Measurements from ENCODE around the gene TUBGCP3.

The TUBGCP3 gene

GRCh38 chr13:112622375-112622774 is 34.4 kb upstream of the TUBGCP3 start:
- Mint-ChIP-seq H3K27ac (no peak overlapping the region), H3K4me3 (no peak overlapping the region), H3K9me3 (no peaks in the 10 kb centered on the region), H3K36me3 (no peaks in the 10 kb centered on the region), H3K4me1 (no peaks in the 10 kb centered on the region)
- no peak for DNase-seq (ENCODE audit: low spot score in 2 of 2)
- no peak for ATAC-seq

- no peaks in the 10 kb centered on the region for H3K4me1 Mint-ChIP-seq
- ATAC-seq: peak; percentile 46
- no peaks in the 10 kb centered on the region for H3K9me3 Mint-ChIP-seq
- no peaks in the 10 kb centered on the region for H3K36me3 Mint-ChIP-seq
- H3K27ac Mint-ChIP-seq: no peak overlapping the region
- H3K4me3 Mint-ChIP-seq: no peak overlapping the region
- no peak for DNase-seq (ENCODE audit: low spot score in 2 of 2)
Observed at GRCh38 chr13:112619730-112620631, 32.0 kb upstream of the TUBGCP3 start.

- no peaks in the 10 kb centered on the region for H3K4me1 Mint-ChIP-seq
- no peak overlapping the region for H3K4me3 Mint-ChIP-seq
- H3K9me3 Mint-ChIP-seq: no peaks in the 10 kb centered on the region
- H3K36me3 Mint-ChIP-seq: no peaks in the 10 kb centered on the region
- no peak overlapping the region for H3K27ac Mint-ChIP-seq
- DNase-seq (ENCODE audit: low spot score in 2 of 2): peak in 1 of 2 donors; percentile 13
- ATAC-seq: no peak
Observed at GRCh38 chr13:112618501-112618900, 30.5 kb upstream of the TUBGCP3 start.

GRCh38 chr13:112617754-112618375 is 29.9 kb upstream of the TUBGCP3 start:
- peak in 1 of 2 donors; percentile 38 for DNase-seq (ENCODE audit: low spot score in 2 of 2)
- Mint-ChIP-seq H3K4me3 (no peak overlapping the region), H3K4me1 (no peaks in the 10 kb centered on the region), H3K9me3 (no peaks in the 10 kb centered on the region), H3K36me3 (no peaks in the 10 kb centered on the region), H3K27ac (no peak overlapping the region)
- ATAC-seq: no peak

GRCh38 chr13:112616586-112617362 is 28.8 kb upstream of the TUBGCP3 start:
- peak in 1 of 2 donors; percentile 51 for DNase-seq (ENCODE audit: low spot score in 2 of 2)
- Mint-ChIP-seq H3K4me3 (no peak overlapping the region), H3K27ac (no peak overlapping the region), H3K4me1 (no peaks in the 10 kb centered on the region), H3K9me3 (no peaks in the 10 kb centered on the region), H3K36me3 (no peaks in the 10 kb centered on the region)
- ATAC-seq: peak; percentile 44

GRCh38 chr13:112615391-112615790 is 27.4 kb upstream of the TUBGCP3 start:
- no peak overlapping the region for H3K4me3 Mint-ChIP-seq
- DNase-seq (ENCODE audit: low spot score in 2 of 2) (peak in 1 of 2 donors; percentile 38), ATAC-seq (no peak)
- no peak overlapping the region for H3K27ac Mint-ChIP-seq
- H3K9me3 Mint-ChIP-seq: no peaks in the 10 kb centered on the region
- no peaks in the 10 kb centered on the region for H3K36me3 Mint-ChIP-seq
- no peaks in the 10 kb centered on the region for H3K4me1 Mint-ChIP-seq

GRCh38 chr13:112614835-112615234 is 26.9 kb upstream of the TUBGCP3 start:
- DNase-seq (ENCODE audit: low spot score in 2 of 2) (peak in 1 of 2 donors; percentile 17), ATAC-seq (no peak)
- Mint-ChIP-seq H3K9me3 (no peaks in the 10 kb centered on the region), H3K4me1 (no peaks in the 10 kb centered on the region), H3K36me3 (no peaks in the 10 kb centered on the region), H3K27ac (no peak overlapping the region), H3K4me3 (no peak overlapping the region)

- H3K36me3 Mint-ChIP-seq: no peaks in the 10 kb centered on the region
- no peaks in the 10 kb centered on the region for H3K9me3 Mint-ChIP-seq
- H3K4me3 Mint-ChIP-seq: no peak overlapping the region
- peaks cover 8% of the 10 kb centered on the region for H3K4me1 Mint-ChIP-seq
- H3K27ac Mint-ChIP-seq: no peak overlapping the region
- DNase-seq (ENCODE audit: low spot score in 2 of 2) (no peak), ATAC-seq (no peak)
Observed at GRCh38 chr13:112608212-112608611, 20.3 kb upstream of the TUBGCP3 start.

- Mint-ChIP-seq H3K9me3 (no peaks in the 10 kb centered on the region), H3K36me3 (no peaks in the 10 kb centered on the region), H3K4me3 (peak overlapping the region; percentile 71), H3K27ac (no peak overlapping the region), H3K4me1 (peaks cover 8% of the 10 kb centered on the region)
- DNase-seq (ENCODE audit: low spot score in 2 of 2) (peak; percentile 91 to 94), ATAC-seq (peak; percentile 100)
Observed at GRCh38 chr13:112606109-112607001, 18.4 kb upstream of the TUBGCP3 start.

- H3K4me1 Mint-ChIP-seq: peaks cover 8% of the 10 kb centered on the region
- H3K4me3 Mint-ChIP-seq: peak overlapping the region; percentile 71
- no peaks in the 10 kb centered on the region for H3K9me3 Mint-ChIP-seq
- H3K36me3 Mint-ChIP-seq: no peaks in the 10 kb centered on the region
- H3K27ac Mint-ChIP-seq: no peak overlapping the region
- ATAC-seq: no peak
- DNase-seq (ENCODE audit: low spot score in 2 of 2): peak in 1 of 2 donors; percentile 43
Observed at GRCh38 chr13:112605531-112605990, 17.6 kb upstream of the TUBGCP3 start.

- no peak overlapping the region for H3K4me3 Mint-ChIP-seq
- no peak for ATAC-seq
- no peak overlapping the region for H3K27ac Mint-ChIP-seq
- DNase-seq (ENCODE audit: low spot score in 2 of 2): no peak
- no peaks in the 10 kb centered on the region for H3K9me3 Mint-ChIP-seq
- H3K4me1 Mint-ChIP-seq: peaks cover 8% of the 10 kb centered on the region
- no peaks in the 10 kb centered on the region for H3K36me3 Mint-ChIP-seq
Observed at GRCh38 chr13:112603641-112604225, 15.8 kb upstream of the TUBGCP3 start.

GRCh38 chr13:112602189-112602588 is 14.2 kb upstream of the TUBGCP3 start:
- Mint-ChIP-seq H3K36me3 (no peaks in the 10 kb centered on the region), H3K4me3 (no peak overlapping the region), H3K27ac (no peak overlapping the region), H3K9me3 (no peaks in the 10 kb centered on the region), H3K4me1 (peaks cover 8% of the 10 kb centered on the region)
- DNase-seq (ENCODE audit: low spot score in 2 of 2) (no peak), ATAC-seq (no peak)

GRCh38 chr13:112601371-112601770 is 13.4 kb upstream of the TUBGCP3 start:
- Mint-ChIP-seq H3K4me1 (peaks cover 5% of the 10 kb centered on the region), H3K36me3 (no peaks in the 10 kb centered on the region), H3K27ac (no peak overlapping the region), H3K4me3 (no peak overlapping the region), H3K9me3 (no peaks in the 10 kb centered on the region)
- DNase-seq (ENCODE audit: low spot score in 2 of 2): peak in 1 of 2 donors; percentile 32
- ATAC-seq: no peak

GRCh38 chr13:112596235-112596634 is 8.3 kb upstream of the TUBGCP3 start:
- Mint-ChIP-seq H3K4me3 (no peak overlapping the region), H3K9me3 (no peaks in the 10 kb centered on the region), H3K27ac (no peak overlapping the region), H3K36me3 (no peaks in the 10 kb centered on the region), H3K4me1 (no peaks in the 10 kb centered on the region)
- DNase-seq (ENCODE audit: low spot score in 2 of 2): no peak
- ATAC-seq: no peak

Measured in stimulated activated effector memory CD8-positive, alpha-beta T cell treated with anti-CD3 and anti-CD28 coated beads, Interleukin-12 subunit alpha, Interleukin-12 subunit beta, amount 100 ng/mL, for 72 hours (primary cell).